Osteoblast (primary cell): ENCODE results near the gene SLC23A3. TPM values are rescaled to one million over a fixed set of nuclear protein-coding genes. Genes with fewer than 3 reads are reported as not detected.

Source experiments
- DNase-seq: peaks from one replicate; pipeline ENCODE4 v3.0.0; 2011; ENCODE audit warnings: low spot score, mixed read lengths; ENCODE audit not compliant: insufficient read length; ENCODE audit errors: missing footprints
- H2AFZ ChIP-seq: 2 replicates; pipeline ENCODE4 v1.6.0; 2011; ENCODE audit warnings: mild to moderate bottlenecking, low read length
- H3K27ac ChIP-seq: 2 replicates; pipeline ENCODE4 v1.5.1; 2011; ENCODE audit warnings: mild to moderate bottlenecking, low read depth, low read length, moderate library complexity
- H3K27me3 ChIP-seq: 2 replicates; pipeline ENCODE4 v1.6.0; 2012; ENCODE audit warnings: mild to moderate bottlenecking, control low read depth, inconsistent platforms, low read length, moderate library complexity; ENCODE audit not compliant: insufficient read depth
- H3K36me3 ChIP-seq: 2 replicates; pipeline ENCODE4 v1.5.1; 2011; ENCODE audit warnings: mild to moderate bottlenecking, low read length, control low read depth, moderate library complexity; ENCODE audit not compliant: insufficient read depth
- H3K4me1 ChIP-seq: 2 replicates; pipeline ENCODE4 v1.5.1; 2011; ENCODE audit warnings: mild to moderate bottlenecking, low read length, control low read depth, moderate library complexity; ENCODE audit not compliant: insufficient read depth
- H3K4me2 ChIP-seq: 2 replicates; pipeline ENCODE4 v1.6.0; 2011; ENCODE audit warnings: mild to moderate bottlenecking, low read length; ENCODE audit not compliant: insufficient read depth
- H3K4me3 ChIP-seq: fragments of 200-600 bp; sonication (generic); 3 replicates; pipeline ENCODE4 v1.5.1; 2012; ENCODE audit warnings: mild to moderate bottlenecking, low read length, inconsistent platforms; ENCODE audit not compliant: insufficient read depth
- H3K79me2 ChIP-seq: 2 replicates; pipeline ENCODE4 v1.6.0; 2012; ENCODE audit warnings: mild to moderate bottlenecking, low read length, control low read depth, inconsistent platforms; ENCODE audit not compliant: insufficient read depth
- H3K9me3 ChIP-seq: 2 replicates; pipeline ENCODE4 v1.5.1; 2011; ENCODE audit warnings: low read depth, low read length, control low read depth
- H4K20me1 ChIP-seq: 2 replicates; pipeline ENCODE4 v1.6.0; 2012; ENCODE audit warnings: mild to moderate bottlenecking, low read length, control low read depth; ENCODE audit not compliant: insufficient read depth
- CTCF ChIP-seq: IDR thresholded peaks from 2 replicates; pipeline ENCODE4 v1.5.1; 2011; ENCODE audit warnings: mild to moderate bottlenecking, low read depth, low read length, moderate library complexity; ENCODE audit errors: extremely low read depth
- total RNA-seq: library from RNA; depleted of rRNA; stranded (reverse); fragments of >200 nt; gene quantifications from 2 replicates; pipeline ENCODE4 v1.2.3, GENCODE V29; 2012

Gene SLC23A3
- total RNA-seq, 1 donor: 1.4 TPM

GRCh38 chr2:219140722-219141121 is 29.1 kb downstream of the SLC23A3 start:
- peaks cover 7% of the 10 kb centered on the region for H4K20me1 ChIP-seq
- peaks cover 13% of the 10 kb centered on the region for H3K4me1 ChIP-seq
- no peaks in the 10 kb centered on the region for H3K27me3 ChIP-seq
- TF ChIP-seq CTCF: no peak
- DNase-seq: no peak
- peaks cover 3% of the 10 kb centered on the region for H3K36me3 ChIP-seq
- no peak overlapping the region for H3K4me3 ChIP-seq
- no peak overlapping the region for H3K4me2 ChIP-seq
- H2AFZ ChIP-seq: no peak overlapping the region
- no peaks in the 10 kb centered on the region for H3K9me3 ChIP-seq
- no peaks in the 10 kb centered on the region for H3K79me2 ChIP-seq
- no peak overlapping the region for H3K27ac ChIP-seq

- Histone ChIP-seq H3K27ac (no peak overlapping the region), H3K9me3 (no peaks in the 10 kb centered on the region), H2AFZ (no peak overlapping the region), H3K79me2 (no peaks in the 10 kb centered on the region), H3K4me2 (no peak overlapping the region), H3K4me1 (no peaks in the 10 kb centered on the region), H3K27me3 (no peaks in the 10 kb centered on the region), H3K36me3 (no peaks in the 10 kb centered on the region), H4K20me1 (peaks cover 4% of the 10 kb centered on the region), H3K4me3 (no peak overlapping the region)
- no peak for TF ChIP-seq CTCF
- DNase-seq: no peak
Observed at GRCh38 chr2:219133976-219134375, 35.9 kb downstream of the SLC23A3 start.

GRCh38 chr2:219131744-219132143 is 38.1 kb downstream of the SLC23A3 start:
- no peak overlapping the region for H3K4me3 ChIP-seq
- no peak overlapping the region for H3K4me2 ChIP-seq
- TF ChIP-seq CTCF: no peak
- H3K9me3 ChIP-seq: no peaks in the 10 kb centered on the region
- no peak overlapping the region for H2AFZ ChIP-seq
- peaks cover 4% of the 10 kb centered on the region for H4K20me1 ChIP-seq
- H3K36me3 ChIP-seq: no peaks in the 10 kb centered on the region
- no peaks in the 10 kb centered on the region for H3K27me3 ChIP-seq
- H3K4me1 ChIP-seq: no peaks in the 10 kb centered on the region
- H3K79me2 ChIP-seq: no peaks in the 10 kb centered on the region
- DNase-seq: no peak
- H3K27ac ChIP-seq: no peak overlapping the region

GRCh38 chr2:219131327-219131726 is 38.5 kb downstream of the SLC23A3 start:
- no peak overlapping the region for H3K4me2 ChIP-seq
- H3K4me1 ChIP-seq: no peaks in the 10 kb centered on the region
- no peak for DNase-seq
- no peak overlapping the region for H3K27ac ChIP-seq
- no peaks in the 10 kb centered on the region for H3K27me3 ChIP-seq
- TF ChIP-seq CTCF: no peak
- no peaks in the 10 kb centered on the region for H3K36me3 ChIP-seq
- no peaks in the 10 kb centered on the region for H3K9me3 ChIP-seq
- no peak overlapping the region for H3K4me3 ChIP-seq
- no peak overlapping the region for H2AFZ ChIP-seq
- no peaks in the 10 kb centered on the region for H3K79me2 ChIP-seq
- H4K20me1 ChIP-seq: peaks cover 4% of the 10 kb centered on the region
